ENCODE data around the gene RASSF7.
"Not testable (repeated sequence)": the region's sequence is repeated elsewhere in the genome, so short reads cannot be mapped to it uniquely, and the experiment has no call there.

RASSF7 gene

GRCh38 chr11:567629-568292, 7.0 kb downstream of the RASSF7 start:
- DNase-seq: peak; percentile 67

GRCh38 chr11:568306-569157, 7.8 kb downstream of the RASSF7 start:
- DNase-seq: peak; percentile 99

- peak; percentile 58 for DNase-seq
Measured at GRCh38 chr11:569158-569885, 8.6 kb downstream of the RASSF7 start.

GRCh38 chr11:571802-572185, 11.0 kb downstream of the RASSF7 start:
- DNase-seq: no peak

GRCh38 chr11:573146-573759, 12.5 kb downstream of the RASSF7 start:
- DNase-seq: no peak

- not testable (repeated sequence) for DNase-seq
Measured at GRCh38 chr11:574031-574570, 13.3 kb downstream of the RASSF7 start.

GRCh38 chr11:574632-575312, 14.0 kb downstream of the RASSF7 start:
- DNase-seq: peak; percentile 55

- peak; percentile 95 for DNase-seq
Measured at GRCh38 chr11:575313-575995, 14.7 kb downstream of the RASSF7 start.

GRCh38 chr11:575996-576768, 15.4 kb downstream of the RASSF7 start, which contains the start of gene PHRF1:
PHRF1 (plus strand) TSS chr11:576470; CDS start chr11:581513, 5,043 bp downstream.
- DNase-seq: peak; percentile 98

- peak; percentile 49 for DNase-seq
Measured at GRCh38 chr11:576811-577610, 16.2 kb downstream of the RASSF7 start.

- no peak for DNase-seq
Measured at GRCh38 chr11:577611-577894, 16.8 kb downstream of the RASSF7 start.

- DNase-seq: no peak
Measured at GRCh38 chr11:578276-579035, 17.7 kb downstream of the RASSF7 start.

- DNase-seq: no peak
Measured at GRCh38 chr11:579830-580601, 19.2 kb downstream of the RASSF7 start.

GRCh38 chr11:581342-581741, 20.6 kb downstream of the RASSF7 start:
- DNase-seq: no peak

GRCh38 chr11:581752-582151, 21.0 kb downstream of the RASSF7 start:
- DNase-seq: no peak

GRCh38 chr11:584287-584686, 23.5 kb downstream of the RASSF7 start:
- DNase-seq: no peak

- no peak for DNase-seq
Measured at GRCh38 chr11:586376-587316, 25.9 kb downstream of the RASSF7 start.
